Activated naive CD8-positive, alpha-beta T cell treated with anti-CD3 and anti-CD28 coated beads for 36 hours (primary cell): Measurements from ENCODE around the gene MREG. TPM values are rescaled to one million over a fixed set of nuclear protein-coding genes. Genes with fewer than 3 reads are reported as not detected.
A peak's percentile ranks its signal among the peaks of the same experiment; 100 is the strongest.
"Not testable (repeated sequence)": the region's sequence is repeated elsewhere in the genome, so short reads cannot be mapped to it uniquely, and the experiment has no call there.

Experiments used
- DNase-seq: peaks from one replicate; pipeline ENCODE4 v3.0.0; 2021
- H3K27ac Mint-ChIP-seq: one replicate; pipeline ENCODE4 v1.8.0; 2022; ENCODE audit warnings: mild to moderate bottlenecking, moderate library complexity, mixed read lengths
- H3K27me3 Mint-ChIP-seq: one replicate; pipeline ENCODE4 v1.8.0; 2022; ENCODE audit warnings: mild to moderate bottlenecking, mixed read lengths
- H3K36me3 Mint-ChIP-seq: one replicate; pipeline ENCODE4 v1.8.0; 2021; ENCODE audit warnings: mild to moderate bottlenecking, mixed read lengths
- H3K4me1 Mint-ChIP-seq: one replicate; pipeline ENCODE4 v1.8.0; 2021; ENCODE audit warnings: mixed read lengths
- H3K4me3 Mint-ChIP-seq: one replicate; pipeline ENCODE4 v1.8.0; 2022; ENCODE audit warnings: mild to moderate bottlenecking, moderate library complexity, mixed read lengths
- H3K9me3 Mint-ChIP-seq: one replicate; pipeline ENCODE4 v1.8.0; 2022; ENCODE audit warnings: mixed read lengths
- total RNA-seq, 2 experiments: library from RNA; stranded (reverse); gene quantifications; one replicate each; pipeline ENCODE4 v1.2.3, GENCODE V29; 2021

Gene MREG
- total RNA-seq, 2 experiments from 2014 or later: 10.8 to 12.1 TPM

- not testable (repeated sequence) for H3K9me3 Mint-ChIP-seq, H3K27me3 Mint-ChIP-seq, DNase-seq, H3K27ac Mint-ChIP-seq, H3K36me3 Mint-ChIP-seq, H3K4me3 Mint-ChIP-seq
- peaks cover 39% of the 10 kb centered on the region for H3K4me1 Mint-ChIP-seq
Observed at GRCh38 chr2:216009215-216009614, 4.1 kb downstream of the MREG start.

- no peak for DNase-seq
- no peaks in the 10 kb centered on the region for H3K9me3 Mint-ChIP-seq
- H3K4me3 Mint-ChIP-seq: no peak overlapping the region
- peaks cover 40% of the 10 kb centered on the region for H3K4me1 Mint-ChIP-seq
- H3K27me3 Mint-ChIP-seq: no peaks in the 10 kb centered on the region
- peaks cover 9% of the 10 kb centered on the region for H3K36me3 Mint-ChIP-seq
- no peak overlapping the region for H3K27ac Mint-ChIP-seq
Observed at GRCh38 chr2:216008387-216008786, 5.0 kb downstream of the MREG start.

- Mint-ChIP-seq H3K4me1 (peaks cover 32% of the 10 kb centered on the region), H3K9me3 (no peaks in the 10 kb centered on the region), H3K27me3 (no peaks in the 10 kb centered on the region), H3K27ac (peak overlapping the region; percentile 61), H3K36me3 (peaks cover 9% of the 10 kb centered on the region), H3K4me3 (peak overlapping the region; percentile 44)
- DNase-seq: peak; percentile 28
Observed at GRCh38 chr2:216006164-216006663, 7.1 kb downstream of the MREG start.

- no peaks in the 10 kb centered on the region for H3K9me3 Mint-ChIP-seq
- DNase-seq: no peak
- H3K4me3 Mint-ChIP-seq: no peak overlapping the region
- H3K4me1 Mint-ChIP-seq: peaks cover 32% of the 10 kb centered on the region
- peaks cover 8% of the 10 kb centered on the region for H3K36me3 Mint-ChIP-seq
- peak overlapping the region; percentile 72 for H3K27ac Mint-ChIP-seq
- H3K27me3 Mint-ChIP-seq: no peaks in the 10 kb centered on the region
Observed at GRCh38 chr2:216004697-216005283, 8.6 kb downstream of the MREG start.

GRCh38 chr2:216003876-216004696 lies 9.3 kb downstream of the MREG start:
- H3K4me3 Mint-ChIP-seq: no peak overlapping the region
- H3K4me1 Mint-ChIP-seq: peaks cover 32% of the 10 kb centered on the region
- H3K9me3 Mint-ChIP-seq: no peaks in the 10 kb centered on the region
- H3K27ac Mint-ChIP-seq: no peak overlapping the region
- peaks cover 6% of the 10 kb centered on the region for H3K36me3 Mint-ChIP-seq
- DNase-seq: no peak
- no peaks in the 10 kb centered on the region for H3K27me3 Mint-ChIP-seq

- H3K4me1 Mint-ChIP-seq: peaks cover 33% of the 10 kb centered on the region
Observed at GRCh38 chr2:216002693-216003092, 10.7 kb downstream of the MREG start.

GRCh38 chr2:216002101-216002678 lies 11.2 kb downstream of the MREG start:
- Mint-ChIP-seq H3K4me1 (peaks cover 35% of the 10 kb centered on the region), H3K36me3 (peaks cover 6% of the 10 kb centered on the region), H3K27ac (no peak overlapping the region), H3K9me3 (no peaks in the 10 kb centered on the region), H3K4me3 (no peak overlapping the region), H3K27me3 (no peaks in the 10 kb centered on the region)
- no peak for DNase-seq

More at GRCh38 chr2:216002693-216003092, 10.7 kb downstream of the MREG start:
- Mint-ChIP-seq H3K27ac (no peak overlapping the region), H3K4me3 (no peak overlapping the region), H3K36me3 (peaks cover 6% of the 10 kb centered on the region), H3K27me3 (no peaks in the 10 kb centered on the region), H3K9me3 (no peaks in the 10 kb centered on the region)
- DNase-seq: no peak

GRCh38 chr2:216001216-216002100 lies 11.9 kb downstream of the MREG start:
- DNase-seq: no peak
- H3K4me1 Mint-ChIP-seq: peaks cover 29% of the 10 kb centered on the region
- H3K9me3 Mint-ChIP-seq: no peaks in the 10 kb centered on the region
- H3K27me3 Mint-ChIP-seq: no peaks in the 10 kb centered on the region
- no peak overlapping the region for H3K27ac Mint-ChIP-seq
- peaks cover 5% of the 10 kb centered on the region for H3K36me3 Mint-ChIP-seq
- no peak overlapping the region for H3K4me3 Mint-ChIP-seq

GRCh38 chr2:215998636-215999035 lies 14.7 kb downstream of the MREG start:
- H3K4me3 Mint-ChIP-seq: no peak overlapping the region
- no peak overlapping the region for H3K27ac Mint-ChIP-seq
- no peaks in the 10 kb centered on the region for H3K9me3 Mint-ChIP-seq
- peaks cover 11% of the 10 kb centered on the region for H3K4me1 Mint-ChIP-seq
- peaks cover 17% of the 10 kb centered on the region for H3K36me3 Mint-ChIP-seq
- H3K27me3 Mint-ChIP-seq: no peaks in the 10 kb centered on the region
- DNase-seq: no peak

GRCh38 chr2:215997219-215997618 lies 16.1 kb downstream of the MREG start:
- no peaks in the 10 kb centered on the region for H3K27me3 Mint-ChIP-seq
- DNase-seq: no peak
- peaks cover 3% of the 10 kb centered on the region for H3K4me1 Mint-ChIP-seq
- no peak overlapping the region for H3K27ac Mint-ChIP-seq
- H3K9me3 Mint-ChIP-seq: no peaks in the 10 kb centered on the region
- peaks cover 27% of the 10 kb centered on the region for H3K36me3 Mint-ChIP-seq
- no peak overlapping the region for H3K4me3 Mint-ChIP-seq

GRCh38 chr2:215994911-215995310 lies 18.4 kb downstream of the MREG start:
- Mint-ChIP-seq H3K4me1 (peaks cover 3% of the 10 kb centered on the region), H3K27me3 (no peaks in the 10 kb centered on the region), H3K27ac (no peak overlapping the region), H3K9me3 (peaks cover 15% of the 10 kb centered on the region), H3K36me3 (peaks cover 50% of the 10 kb centered on the region), H3K4me3 (no peak overlapping the region)
- DNase-seq: no peak

GRCh38 chr2:215988556-215989207 lies 24.7 kb downstream of the MREG start:
- not testable (repeated sequence) for H3K4me3 Mint-ChIP-seq, H3K27me3 Mint-ChIP-seq, H3K4me1 Mint-ChIP-seq, DNase-seq, H3K27ac Mint-ChIP-seq
- H3K9me3 Mint-ChIP-seq: peaks cover 33% of the 10 kb centered on the region
- peaks cover 73% of the 10 kb centered on the region for H3K36me3 Mint-ChIP-seq

- DNase-seq: no peak
- peaks cover 19% of the 10 kb centered on the region for H3K9me3 Mint-ChIP-seq
- H3K27me3 Mint-ChIP-seq: no peaks in the 10 kb centered on the region
- peaks cover 4% of the 10 kb centered on the region for H3K4me1 Mint-ChIP-seq
- H3K36me3 Mint-ChIP-seq: peaks cover 47% of the 10 kb centered on the region
- H3K4me3 Mint-ChIP-seq: no peak overlapping the region
- H3K27ac Mint-ChIP-seq: no peak overlapping the region
Observed at GRCh38 chr2:215985257-215985656, 28.1 kb downstream of the MREG start.

GRCh38 chr2:215984661-215985060 lies 28.7 kb downstream of the MREG start:
- H3K36me3 Mint-ChIP-seq: peaks cover 41% of the 10 kb centered on the region
- peaks cover 4% of the 10 kb centered on the region for H3K4me1 Mint-ChIP-seq
- no peaks in the 10 kb centered on the region for H3K27me3 Mint-ChIP-seq
- no peak for DNase-seq
- H3K27ac Mint-ChIP-seq: no peak overlapping the region
- H3K9me3 Mint-ChIP-seq: peaks cover 17% of the 10 kb centered on the region
- H3K4me3 Mint-ChIP-seq: no peak overlapping the region
